ENCODE measurements around the gene CASP9. TPM values are rescaled to one million over a fixed set of nuclear protein-coding genes. Genes with fewer than 3 reads are reported as not detected.

CASP9 gene
- total RNA-seq, 1 experiment from 2014 or later = 15.9 TPM

DNA sequence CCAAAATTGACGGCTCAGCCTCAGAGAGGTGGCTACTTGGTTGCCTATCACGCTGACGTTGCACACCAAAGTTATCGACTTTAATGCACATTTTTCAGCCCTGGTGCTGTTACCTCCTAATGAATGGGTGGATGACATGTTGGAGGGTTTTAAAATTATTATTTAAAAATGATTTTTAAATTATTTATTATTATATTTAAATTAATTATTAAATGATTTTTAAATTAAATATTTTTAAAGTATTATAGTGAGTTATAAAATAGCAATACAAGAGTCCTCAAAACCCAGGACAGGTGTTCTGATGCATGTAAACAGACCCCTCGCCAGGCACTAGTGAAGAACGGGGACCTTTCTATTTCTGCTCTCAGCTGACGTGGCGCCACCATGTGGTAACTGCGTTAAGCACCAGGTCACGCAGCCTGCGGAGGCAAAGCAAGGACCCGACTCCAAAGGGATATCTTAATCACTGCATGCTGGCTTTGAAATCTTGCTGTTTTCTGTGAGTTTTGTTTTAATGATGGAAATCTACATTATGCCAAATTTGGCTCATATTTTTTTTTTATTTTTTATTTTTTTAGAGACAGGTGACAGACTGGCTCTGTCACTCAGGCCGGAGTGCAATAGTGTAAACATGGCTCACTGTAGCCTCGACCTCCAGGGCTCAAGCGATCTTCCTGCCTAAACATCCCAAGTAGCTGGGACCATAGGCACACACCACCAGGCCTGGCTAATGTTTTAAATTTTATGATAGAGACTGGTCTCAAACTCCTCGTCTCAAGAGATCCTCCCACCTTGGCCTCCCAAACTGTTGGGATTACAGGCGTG, 22.6 kb downstream of the CASP9 start:
- WGBS (ENCODE audit: extremely low coverage, insufficient read length, low lambda C conversion rate) = no CpG with 5 or more reads among the region's 17 CpGs
- no peak overlapping the region for H2BK15ac ChIP-seq (ENCODE audit: low read depth, low read length)
- H3K4me1 ChIP-seq (ENCODE audit: insufficient read depth, low read length) = no peaks in the 10 kb centered on the region; the same call in 1 of the 2 replicates
- DNase-seq = peak; percentile 76
- no peaks in the 10 kb centered on the region for H3K27me3 ChIP-seq (ENCODE audit: insufficient read depth, low read length)
- Mint-ChIP-seq H3K36me3 (ENCODE audit: insufficient read depth in 1 of 3, low read depth in 3 of 3) (peaks cover 4 to 42% (median 9%) of the 10 kb centered on the region in 3 experiments), H3K4me3 (no peak overlapping the region; a peak in 1 of 5 replicates), H3K4me1 (peaks cover 5 to 18% of the 10 kb centered on the region in 2 experiments), H3K9me3 (peaks cover 3% of the 10 kb centered on the region in 2 experiments; a peak in 3 of 5 replicates), H3K27me3 (ENCODE audit: low read depth) (no peaks in the 10 kb centered on the region), H3K27ac (peak overlapping the region in 1 of 3 experiments; percentile 52; a peak in 2 of 7 replicates)
- no peaks in the 10 kb centered on the region for H4K20me1 ChIP-seq (ENCODE audit: control insufficient read depth, insufficient read depth, insufficient read length)
- H3K4ac ChIP-seq (ENCODE audit: low read depth, low read length) = no peak overlapping the region
- H3K4me2 ChIP-seq (ENCODE audit: insufficient read depth, insufficient read length, low read length) = no peak overlapping the region
- H3K14ac ChIP-seq (ENCODE audit: insufficient read depth, low read length) = no peak overlapping the region
- H4K5ac ChIP-seq (ENCODE audit: insufficient read length, low read depth, low read length) = no peak overlapping the region
- no peaks in the 10 kb centered on the region for H3K9me3 ChIP-seq (ENCODE audit: control insufficient read depth, low read depth, low read length)
- no peak overlapping the region for H3K9ac ChIP-seq (ENCODE audit: extremely low read depth, insufficient read length, low read length)
- H4K91ac ChIP-seq (ENCODE audit: insufficient read length, low read depth, low read length) = no peak overlapping the region
- no peak overlapping the region for H3K27ac ChIP-seq (ENCODE audit: insufficient read length, low read depth, low read length)
- no peak overlapping the region for H3T11ph ChIP-seq (ENCODE audit: low read length)
- H3K23ac ChIP-seq (ENCODE audit: insufficient read length, low read depth, low read length) = no peak overlapping the region
- H2BK120ac ChIP-seq (ENCODE audit: low read depth, low read length, poor library complexity, severe bottlenecking) = no peak overlapping the region
- TF ChIP-seq, protein P1, sequence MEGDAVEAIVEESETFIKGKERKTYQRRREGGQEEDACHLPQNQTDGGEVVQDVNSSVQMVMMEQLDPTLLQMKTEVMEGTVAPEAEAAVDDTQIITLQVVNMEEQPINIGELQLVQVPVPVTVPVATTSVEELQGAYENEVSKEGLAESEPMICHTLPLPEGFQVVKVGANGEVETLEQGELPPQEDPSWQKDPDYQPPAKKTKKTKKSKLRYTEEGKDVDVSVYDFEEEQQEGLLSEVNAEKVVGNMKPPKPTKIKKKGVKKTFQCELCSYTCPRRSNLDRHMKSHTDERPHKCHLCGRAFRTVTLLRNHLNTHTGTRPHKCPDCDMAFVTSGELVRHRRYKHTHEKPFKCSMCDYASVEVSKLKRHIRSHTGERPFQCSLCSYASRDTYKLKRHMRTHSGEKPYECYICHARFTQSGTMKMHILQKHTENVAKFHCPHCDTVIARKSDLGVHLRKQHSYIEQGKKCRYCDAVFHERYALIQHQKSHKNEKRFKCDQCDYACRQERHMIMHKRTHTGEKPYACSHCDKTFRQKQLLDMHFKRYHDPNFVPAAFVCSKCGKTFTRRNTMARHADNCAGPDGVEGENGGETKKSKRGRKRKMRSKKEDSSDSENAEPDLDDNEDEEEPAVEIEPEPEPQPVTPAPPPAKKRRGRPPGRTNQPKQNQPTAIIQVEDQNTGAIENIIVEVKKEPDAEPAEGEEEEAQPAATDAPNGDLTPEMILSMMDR (conservative IDR thresholded peaks at IDR 0.05) = peak; percentile 91
- no peak overlapping the region for H2BK12ac ChIP-seq (ENCODE audit: insufficient read length, low read depth, low read length)
- no peaks in the 10 kb centered on the region for H3K23me2 ChIP-seq (ENCODE audit: insufficient read length, low read depth, low read length, poor library complexity, severe bottlenecking)
- no peak overlapping the region for H3K18ac ChIP-seq (ENCODE audit: insufficient read length, low read depth, low read length)
- H2BK20ac ChIP-seq (ENCODE audit: low read depth, low read length, poor library complexity, severe bottlenecking) = no peak overlapping the region
- no peak overlapping the region for H2AK5ac ChIP-seq (ENCODE audit: insufficient read length, low read length)
- H3K79me2 ChIP-seq (ENCODE audit: insufficient read depth, low read length) = no peaks in the 10 kb centered on the region
- H2AFZ ChIP-seq (ENCODE audit: low read length) = no peak overlapping the region
- H3K79me1 ChIP-seq (ENCODE audit: insufficient read depth, low read depth, low read length, poor library complexity, severe bottlenecking) = no peaks in the 10 kb centered on the region
- no peak overlapping the region for H4K8ac ChIP-seq (replicated peaks; ENCODE audit: insufficient read length, low read depth, low read length)
- no peak overlapping the region for H2BK5ac ChIP-seq (ENCODE audit: insufficient read length, low read length)
- no peak overlapping the region for H3K56ac ChIP-seq (ENCODE audit: insufficient read length, low read depth, low read length)
